K562 (cell line): ENCODE results near the gene P2RX5. TPM values are rescaled to one million over a fixed set of nuclear protein-coding genes. Genes with fewer than 3 reads are reported as not detected.
A peak's percentile ranks its signal among the peaks of the same experiment; 100 is the strongest.

Experiments used
- BHLHE40 ChIP-seq: IDR thresholded peaks from 2 replicates; pipeline ENCODE4 v1.6.1; 2011; ENCODE audit warnings: low read length, improper control_type of control experiment
- CBFA2T2 ChIP-seq: fragments of 450-650 bp; conservative IDR thresholded peaks from 2 replicates; pipeline ENCODE4 v1.6.1; 2017; ENCODE audit warnings: mild to moderate bottlenecking
- E2F6 ChIP-seq, 2 experiments: IDR thresholded peaks; 2 replicates each; pipeline ENCODE4 v1.6.1; 2011; ENCODE audit warnings: borderline replicate concordance in 1 of 2, control low read depth in 1 of 2, low read depth in 1 of 2, low read length in 1 of 2, mild to moderate bottlenecking in 1 of 2, mixed read lengths in 1 of 2, moderate library complexity in 1 of 2; ENCODE audit not compliant: insufficient read depth in 1 of 2, insufficient read length in 1 of 2, poor library complexity in 1 of 2, severe bottlenecking in 1 of 2; ENCODE audit errors: extremely low read depth in 1 of 2
- EP400 ChIP-seq: fragments of 450-650 bp; IDR thresholded peaks from 2 replicates; pipeline ENCODE4 v1.6.1; 2017; ENCODE audit warnings: antibody characterized with exemption, mild to moderate bottlenecking, moderate library complexity
- FOS ChIP-seq: IDR thresholded peaks from 3 replicates; pipeline ENCODE4 v1.6.1; 2011; ENCODE audit not compliant: insufficient read length; ENCODE audit errors: extremely low read depth
- HCFC1 ChIP-seq: IDR thresholded peaks from 2 replicates; pipeline ENCODE4 v1.6.1; 2012; ENCODE audit warnings: low read depth, low read length, improper control_type of control experiment
- HDAC1 ChIP-seq, 2 experiments: fragments of 450-650 bp; IDR thresholded peaks; 2 replicates each; pipeline ENCODE4 v1.6.1; 2016 to 2017; ENCODE audit warnings: inconsistent platforms in 1 of 2, mild to moderate bottlenecking in 1 of 2, moderate library complexity in 1 of 2
- HNRNPL ChIP-seq: fragments of 200-400 bp; formaldehyde crosslinking; IDR thresholded peaks from 2 replicates; pipeline ENCODE4 v1.6.1; 2017; ENCODE audit warnings: low read depth, mild to moderate bottlenecking, low read length
- HNRNPLL ChIP-seq: fragments of 200-400 bp; formaldehyde crosslinking; IDR thresholded peaks from 2 replicates; pipeline ENCODE4 v1.6.1; 2017; ENCODE audit warnings: low read length, low read depth, mild to moderate bottlenecking; ENCODE audit not compliant: poor library complexity, severe bottlenecking
- MEF2A ChIP-seq: IDR thresholded peaks from 2 replicates; pipeline ENCODE4 v1.6.1; 2011; ENCODE audit warnings: low read depth, mild to moderate bottlenecking, low read length, moderate library complexity; ENCODE audit not compliant: control insufficient read depth
- NKRF ChIP-seq: fragments of 450-650 bp; IDR thresholded peaks from 2 replicates; pipeline ENCODE4 v1.6.1; 2016; ENCODE audit warnings: borderline replicate concordance
- NR2C2 ChIP-seq, 2 experiments: fragments of 200-800 bp in 1 of 2; sonication (Bioruptor generic) in 1 of 2; sonication (generic) in 1 of 2; formaldehyde crosslinking in 1 of 2; IDR thresholded peaks; 2 replicates each; pipeline versions ENCODE4 v1.6.1 to v1.8.0; 2016 to 2022; ENCODE audit warnings: mild to moderate bottlenecking in 1 of 2, missing compliant biosample characterization in 1 of 2, missing genetic modification characterization in 1 of 2, missing genetic modification reagents in 1 of 2
- POLR2B ChIP-seq: fragments of 450-650 bp; IDR thresholded peaks from 2 replicates; pipeline ENCODE4 v1.6.1; 2018; ENCODE audit warnings: low read depth; ENCODE audit not compliant: partially characterized antibody
- RBBP5 ChIP-seq: fragments of 200-600 bp; sonication (generic); IDR thresholded peaks from 2 replicates; pipeline ENCODE4 v1.6.1; 2012; ENCODE audit warnings: borderline replicate concordance, mild to moderate bottlenecking, low read length, control low read depth, inconsistent platforms; ENCODE audit not compliant: insufficient read depth, poor library complexity, severe bottlenecking
- RFX7 ChIP-seq: fragments of 250-450 bp; sonication (Bioruptor Pico); IDR thresholded peaks from 2 replicates; pipeline ENCODE4 v1.5.1; 2021; ENCODE audit warnings: mild to moderate bottlenecking
- SIN3A ChIP-seq, 2 experiments: fragments of 150-350 bp in 1 of 2; IDR thresholded peaks; 2 replicates each; pipeline ENCODE4 v1.6.1; 2011 to 2016; ENCODE audit warnings: borderline replicate concordance in 2 of 2, low read depth in 2 of 2, low read length in 2 of 2, mild to moderate bottlenecking in 2 of 2, moderate library complexity in 2 of 2; ENCODE audit not compliant: control insufficient read depth in 1 of 2
- ZNF551 ChIP-seq: fragments of 250-450 bp; sonication (Bioruptor Pico); IDR thresholded peaks from 2 replicates; pipeline ENCODE4 v1.5.0; 2021; ENCODE audit warnings: mild to moderate bottlenecking, moderate library complexity
- polyA plus RNA-seq, 8 experiments: library from polyadenylated mRNA; depleted of rRNA in 4 of 8; stranded (reverse) in 5 of 8; unstranded in 3 of 8; fragments of >200 nt; fragmentation: Nextera tagmentation in 2 of 8; fragmentation: Illumina TruSeq in 1 of 8; extraction: Ambion mirVana in 2 of 8; extraction: Trizol in 1 of 8; gene quantifications; 2 replicates each; pipeline versions ENCODE4 v1.2.1 to v1.2.3, GENCODE V29; 2011 to 2014; ENCODE audit warnings: inconsistent platforms in 1 of 8, missing spikeins in 1 of 8
- total RNA-seq, 7 experiments: library from RNA; depleted of rRNA in 6 of 7; stranded (reverse); fragments of >200 nt in 6 of 7; fragmentation: Illumina TruSeq in 2 of 7; extraction: Trizol in 2 of 7; gene quantifications; 2 replicates each; pipeline versions ENCODE4 v1.2.1 to v1.2.3, GENCODE V29; 2011 to 2021; ENCODE audit warnings: low replicate concordance in 1 of 7
- TF ChIP-seq, protein P1 (sequence below): fragments of 450-650 bp; IDR thresholded peaks from 2 replicates; pipeline ENCODE4 v1.6.1; 2017; ENCODE audit warnings: antibody characterized with exemption
- TF ChIP-seq, protein P2 (sequence below): fragments of 450-650 bp; IDR thresholded peaks from 2 replicates; pipeline ENCODE4 v1.6.1; 2014; ENCODE audit warnings: low read depth, mild to moderate bottlenecking, moderate library complexity, borderline replicate concordance

Gene P2RX5
- total and polyA plus RNA-seq, 9 of the 15 experiments (the other 6 are each of a cell fraction or from before 2014, with no cell fraction given), result 0.31 to 4.0 (median 1.3) TPM

GRCh38 chr17:3636154-3636907 lies 59.6 kb downstream of the P2RX5 start, which contains the start of the genes CTNS and SHPK (continued):
- TF ChIP-seq, protein P1, sequence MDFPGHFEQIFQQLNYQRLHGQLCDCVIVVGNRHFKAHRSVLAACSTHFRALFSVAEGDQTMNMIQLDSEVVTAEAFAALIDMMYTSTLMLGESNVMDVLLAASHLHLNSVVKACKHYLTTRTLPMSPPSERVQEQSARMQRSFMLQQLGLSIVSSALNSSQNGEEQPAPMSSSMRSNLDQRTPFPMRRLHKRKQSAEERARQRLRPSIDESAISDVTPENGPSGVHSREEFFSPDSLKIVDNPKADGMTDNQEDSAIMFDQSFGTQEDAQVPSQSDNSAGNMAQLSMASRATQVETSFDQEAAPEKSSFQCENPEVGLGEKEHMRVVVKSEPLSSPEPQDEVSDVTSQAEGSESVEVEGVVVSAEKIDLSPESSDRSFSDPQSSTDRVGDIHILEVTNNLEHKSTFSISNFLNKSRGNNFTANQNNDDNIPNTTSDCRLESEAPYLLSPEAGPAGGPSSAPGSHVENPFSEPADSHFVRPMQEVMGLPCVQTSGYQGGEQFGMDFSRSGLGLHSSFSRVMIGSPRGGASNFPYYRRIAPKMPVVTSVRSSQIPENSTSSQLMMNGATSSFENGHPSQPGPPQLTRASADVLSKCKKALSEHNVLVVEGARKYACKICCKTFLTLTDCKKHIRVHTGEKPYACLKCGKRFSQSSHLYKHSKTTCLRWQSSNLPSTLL, result no peak
- TF ChIP-seq EP400 (peak; percentile 32; the same call in 1 of the 2 replicates), RFX7 (no peak), E2F6 (IDR thresholded peaks at IDR 0.05; ENCODE audit: borderline replicate concordance in 1 of 2, extremely low read depth in 1 of 2, insufficient read depth in 1 of 2, insufficient read length in 1 of 2, low read depth in 1 of 2, low read length in 1 of 2, poor library complexity in 1 of 2, severe bottlenecking in 1 of 2) (peak; percentile 23 to 80), HNRNPLL (no peak), HNRNPL (peak; percentile 25; the same call in 1 of the 2 replicates), RBBP5 (peak; percentile 22), NR2C2 (CRISPR knock-in tag; IDR thresholded peaks at IDR 0.05) (no peak), NR2C2 (tag; IDR thresholded peaks at IDR 0.05) (peak; percentile 87), CBFA2T2 (peak; percentile 93), MEF2A (no peak), SIN3A (IDR thresholded peaks at IDR 0.05; ENCODE audit: borderline replicate concordance in 2 of 2, control insufficient read depth in 1 of 2, low read depth in 2 of 2, low read length in 2 of 2) (peak; percentile 70 to 98; a peak in 3 of 4 replicates), ZNF551 (no peak), HCFC1 (peak; percentile 93), NKRF (peak; percentile 94), BHLHE40 (peak; percentile 27; the same call in 1 of the 2 replicates), HDAC1 (IDR thresholded peaks at IDR 0.05) (peak in 1 of 2 experiments; percentile 92; a peak in 2 of 4 replicates), FOS (peak; percentile 36), POLR2B (peak; percentile 51)
- TF ChIP-seq, protein P2, sequence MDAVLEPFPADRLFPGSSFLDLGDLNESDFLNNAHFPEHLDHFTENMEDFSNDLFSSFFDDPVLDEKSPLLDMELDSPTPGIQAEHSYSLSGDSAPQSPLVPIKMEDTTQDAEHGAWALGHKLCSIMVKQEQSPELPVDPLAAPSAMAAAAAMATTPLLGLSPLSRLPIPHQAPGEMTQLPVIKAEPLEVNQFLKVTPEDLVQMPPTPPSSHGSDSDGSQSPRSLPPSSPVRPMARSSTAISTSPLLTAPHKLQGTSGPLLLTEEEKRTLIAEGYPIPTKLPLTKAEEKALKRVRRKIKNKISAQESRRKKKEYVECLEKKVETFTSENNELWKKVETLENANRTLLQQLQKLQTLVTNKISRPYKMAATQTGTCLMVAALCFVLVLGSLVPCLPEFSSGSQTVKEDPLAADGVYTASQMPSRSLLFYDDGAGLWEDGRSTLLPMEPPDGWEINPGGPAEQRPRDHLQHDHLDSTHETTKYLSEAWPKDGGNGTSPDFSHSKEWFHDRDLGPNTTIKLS, result peak; percentile 84
